ENCODE results near the gene OXT. TPM values are rescaled to one million over a fixed set of nuclear protein-coding genes. Genes with fewer than 3 reads are reported as not detected.

The OXT gene
- total and polyA plus RNA-seq, 2 of the 13 experiments (the other 11 are each of a cell fraction or from before 2014, with no cell fraction given), result not detected

DNA sequence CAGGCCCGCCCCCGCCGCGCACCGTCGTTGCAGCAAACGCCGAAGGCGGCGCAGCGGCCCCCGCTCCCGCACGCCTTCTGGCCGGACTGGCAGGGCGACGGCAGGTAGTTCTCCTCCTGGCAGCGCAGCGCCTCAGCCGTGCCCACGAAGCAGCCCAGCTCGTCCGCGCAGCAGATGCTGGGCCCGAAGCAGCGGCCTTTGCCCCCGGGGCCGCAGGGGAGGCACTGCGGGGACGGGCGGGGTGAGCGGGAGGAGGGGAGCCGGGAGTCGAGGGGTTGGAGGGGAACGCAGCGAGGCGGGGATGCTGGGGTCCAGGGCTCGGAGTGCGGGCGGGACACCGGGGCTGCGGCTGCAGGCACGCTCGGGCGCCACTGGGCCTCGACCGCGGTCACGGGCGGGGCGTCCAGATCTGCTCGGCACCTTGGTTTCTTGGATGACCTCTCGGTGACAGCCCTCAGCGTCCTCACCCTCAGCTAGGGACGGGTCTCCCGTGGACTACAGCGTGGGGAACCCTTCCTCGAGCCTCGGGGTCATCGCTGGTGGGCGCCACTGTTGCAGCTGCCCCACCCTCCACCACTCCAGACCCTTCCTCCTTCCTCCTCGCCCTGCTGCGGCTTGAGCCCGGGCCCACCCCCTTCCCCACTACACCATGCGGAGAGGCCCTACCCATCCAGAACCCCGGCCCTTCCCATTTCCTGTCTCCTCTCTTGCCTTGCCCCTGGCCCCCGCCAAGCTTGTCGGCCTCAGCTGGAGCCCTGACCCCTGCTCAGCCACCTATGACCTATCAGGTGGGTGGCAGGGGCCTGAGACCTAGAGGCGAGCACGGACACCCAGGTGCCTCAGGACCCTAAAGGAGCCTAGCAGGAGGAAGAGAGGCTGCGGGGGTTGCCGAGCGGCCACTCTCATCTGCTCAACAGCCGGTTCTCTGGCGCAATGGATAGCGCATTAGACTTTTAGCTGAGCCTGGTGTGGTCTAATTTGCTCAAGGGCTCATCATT, 11.8 kb downstream of the OXT start (continued):
- TF ChIP-seq, protein P1, sequence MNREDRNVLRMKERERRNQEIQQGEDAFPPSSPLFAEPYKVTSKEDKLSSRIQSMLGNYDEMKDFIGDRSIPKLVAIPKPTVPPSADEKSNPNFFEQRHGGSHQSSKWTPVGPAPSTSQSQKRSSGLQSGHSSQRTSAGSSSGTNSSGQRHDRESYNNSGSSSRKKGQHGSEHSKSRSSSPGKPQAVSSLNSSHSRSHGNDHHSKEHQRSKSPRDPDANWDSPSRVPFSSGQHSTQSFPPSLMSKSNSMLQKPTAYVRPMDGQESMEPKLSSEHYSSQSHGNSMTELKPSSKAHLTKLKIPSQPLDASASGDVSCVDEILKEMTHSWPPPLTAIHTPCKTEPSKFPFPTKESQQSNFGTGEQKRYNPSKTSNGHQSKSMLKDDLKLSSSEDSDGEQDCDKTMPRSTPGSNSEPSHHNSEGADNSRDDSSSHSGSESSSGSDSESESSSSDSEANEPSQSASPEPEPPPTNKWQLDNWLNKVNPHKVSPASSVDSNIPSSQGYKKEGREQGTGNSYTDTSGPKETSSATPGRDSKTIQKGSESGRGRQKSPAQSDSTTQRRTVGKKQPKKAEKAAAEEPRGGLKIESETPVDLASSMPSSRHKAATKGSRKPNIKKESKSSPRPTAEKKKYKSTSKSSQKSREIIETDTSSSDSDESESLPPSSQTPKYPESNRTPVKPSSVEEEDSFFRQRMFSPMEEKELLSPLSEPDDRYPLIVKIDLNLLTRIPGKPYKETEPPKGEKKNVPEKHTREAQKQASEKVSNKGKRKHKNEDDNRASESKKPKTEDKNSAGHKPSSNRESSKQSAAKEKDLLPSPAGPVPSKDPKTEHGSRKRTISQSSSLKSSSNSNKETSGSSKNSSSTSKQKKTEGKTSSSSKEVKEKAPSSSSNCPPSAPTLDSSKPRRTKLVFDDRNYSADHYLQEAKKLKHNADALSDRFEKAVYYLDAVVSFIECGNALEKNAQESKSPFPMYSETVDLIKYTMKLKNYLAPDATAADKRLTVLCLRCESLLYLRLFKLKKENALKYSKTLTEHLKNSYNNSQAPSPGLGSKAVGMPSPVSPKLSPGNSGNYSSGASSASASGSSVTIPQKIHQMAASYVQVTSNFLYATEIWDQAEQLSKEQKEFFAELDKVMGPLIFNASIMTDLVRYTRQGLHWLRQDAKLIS (CRISPR knock-in tag; IDR thresholded peaks at IDR 0.05), result no peak
- no peak for TF ChIP-seq SRSF1 (optimal IDR thresholded peaks at IDR 0.05; ENCODE audit: low read depth, low read length)
- TF ChIP-seq PRMT3 (CRISPR knock-in tag; IDR thresholded peaks at IDR 0.05; ENCODE audit: borderline replicate concordance, low read depth), result no peak
- TF ChIP-seq HHEX (CRISPR knock-in tag; IDR thresholded peaks at IDR 0.05), result no peak
- TF ChIP-seq RBM22 (optimal IDR thresholded peaks at IDR 0.05; ENCODE audit: low read length), result no peak
- no peak for TF ChIP-seq CCDC6 (CRISPR knock-in tag; IDR thresholded peaks at IDR 0.05)
- TF ChIP-seq ZNF746 (CRISPR knock-in tag; IDR thresholded peaks at IDR 0.05), result no peak
- no peak for TF ChIP-seq SP140L (CRISPR knock-in tag; IDR thresholded peaks at IDR 0.05; ENCODE audit: borderline replicate concordance)
- TF ChIP-seq ZFP36L2 (CRISPR knock-in tag; IDR thresholded peaks at IDR 0.05), result no peak
- 0 out of 2 replicates have a peak, but pooled peaks have one; percentile 27 for TF ChIP-seq ZSCAN29 (CRISPR knock-in tag; conservative IDR thresholded peaks at IDR 0.05)
- no peak for TF ChIP-seq ELF4 (CRISPR knock-in tag; IDR thresholded peaks at IDR 0.05; ENCODE audit: borderline replicate concordance)
- TF ChIP-seq MAF1 (CRISPR knock-in tag; IDR thresholded peaks at IDR 0.05; ENCODE audit: borderline replicate concordance), result no peak
- no peak for TF ChIP-seq NFE2L2 (IDR thresholded peaks at IDR 0.05; ENCODE audit: low read length)
- no peak for TF ChIP-seq BORCS8-MEF2B (CRISPR knock-in tag; IDR thresholded peaks at IDR 0.05)
- peak; percentile 27; the same call in 1 of the 2 replicates for TF ChIP-seq ZNF776 (CRISPR knock-in tag; IDR thresholded peaks at IDR 0.05)
- peak; percentile 47; the same call in 1 of the 2 replicates for TF ChIP-seq YEATS4 (CRISPR knock-in tag; IDR thresholded peaks at IDR 0.05; ENCODE audit: borderline replicate concordance)
- TF ChIP-seq ZNF205 (CRISPR knock-in tag; IDR thresholded peaks at IDR 0.05), result no peak
- TF ChIP-seq MNT (IDR thresholded peaks at IDR 0.05), result no peak
- TF ChIP-seq, protein P2, sequence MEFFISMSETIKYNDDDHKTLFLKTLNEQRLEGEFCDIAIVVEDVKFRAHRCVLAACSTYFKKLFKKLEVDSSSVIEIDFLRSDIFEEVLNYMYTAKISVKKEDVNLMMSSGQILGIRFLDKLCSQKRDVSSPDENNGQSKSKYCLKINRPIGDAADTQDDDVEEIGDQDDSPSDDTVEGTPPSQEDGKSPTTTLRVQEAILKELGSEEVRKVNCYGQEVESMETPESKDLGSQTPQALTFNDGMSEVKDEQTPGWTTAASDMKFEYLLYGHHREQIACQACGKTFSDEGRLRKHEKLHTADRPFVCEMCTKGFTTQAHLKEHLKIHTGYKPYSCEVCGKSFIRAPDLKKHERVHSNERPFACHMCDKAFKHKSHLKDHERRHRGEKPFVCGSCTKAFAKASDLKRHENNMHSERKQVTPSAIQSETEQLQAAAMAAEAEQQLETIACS (CRISPR knock-in tag; IDR thresholded peaks at IDR 0.05), result no peak
- TF ChIP-seq FIP1L1 (IDR thresholded peaks at IDR 0.05; ENCODE audit: borderline replicate concordance, insufficient read depth, low read depth, low read length), result no peak
- no peak for TF ChIP-seq RELA (CRISPR knock-in tag; IDR thresholded peaks at IDR 0.05)
- TF ChIP-seq MEIS2 (CRISPR knock-in tag; IDR thresholded peaks at IDR 0.05), result peak; percentile 14; the same call in 1 of the 2 replicates
- TF ChIP-seq, protein P3, sequence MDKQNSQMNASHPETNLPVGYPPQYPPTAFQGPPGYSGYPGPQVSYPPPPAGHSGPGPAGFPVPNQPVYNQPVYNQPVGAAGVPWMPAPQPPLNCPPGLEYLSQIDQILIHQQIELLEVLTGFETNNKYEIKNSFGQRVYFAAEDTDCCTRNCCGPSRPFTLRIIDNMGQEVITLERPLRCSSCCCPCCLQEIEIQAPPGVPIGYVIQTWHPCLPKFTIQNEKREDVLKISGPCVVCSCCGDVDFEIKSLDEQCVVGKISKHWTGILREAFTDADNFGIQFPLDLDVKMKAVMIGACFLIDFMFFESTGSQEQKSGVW (CRISPR knock-in tag; IDR thresholded peaks at IDR 0.05; ENCODE audit: borderline replicate concordance), result no peak
